ENCODE measurements around the gene PPP2R5B. TPM values are rescaled to one million over a fixed set of nuclear protein-coding genes. Genes with fewer than 3 reads are reported as not detected.
A peak's percentile ranks its signal among the peaks of the same experiment; 100 is the strongest.

Gene PPP2R5B
- total and polyA plus RNA-seq, 9 donors, result 5.6 to 16.9 (median 11.8) TPM

DNA sequence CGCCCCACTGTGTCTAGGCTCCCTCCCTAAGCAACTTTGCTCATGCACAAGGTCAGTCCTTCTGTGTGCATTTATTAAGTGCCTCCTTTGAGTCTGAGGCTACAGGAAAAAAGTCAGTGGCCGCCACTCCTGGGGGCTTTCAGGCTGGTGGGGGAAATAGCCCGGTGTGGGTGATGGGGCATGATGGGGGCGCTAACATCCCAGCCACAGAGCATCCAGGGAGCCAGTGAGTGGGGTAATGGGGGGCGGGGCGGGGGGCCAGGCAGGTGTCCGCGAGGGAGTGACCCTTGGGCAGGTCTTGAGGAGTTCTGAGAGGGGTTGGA, 36.1 kb upstream of the PPP2R5B start:
- H3K27ac ChIP-seq (ENCODE audit: low read length), result no peak overlapping the region
- 58% methylated on average over 7 of the region's 8 CpGs for WGBS (ENCODE audit: insufficient coverage)
- no peaks in the 10 kb centered on the region for H3K27me3 ChIP-seq (ENCODE audit: control insufficient read depth, insufficient read depth, low read length)
- H3K9me3 ChIP-seq (replicated peaks; ENCODE audit: control insufficient read depth, low read depth, low read length), result no peaks in the 10 kb centered on the region
- H3K36me3 ChIP-seq (ENCODE audit: control insufficient read depth, insufficient read depth, low read length), result no peaks in the 10 kb centered on the region
- no peak for DNase-seq
- H3K4me3 ChIP-seq (ENCODE audit: low read length), result no peak overlapping the region
- peaks cover 26% of the 10 kb centered on the region for H3K4me1 ChIP-seq (ENCODE audit: control insufficient read depth, insufficient read depth, low read length)

DNA sequence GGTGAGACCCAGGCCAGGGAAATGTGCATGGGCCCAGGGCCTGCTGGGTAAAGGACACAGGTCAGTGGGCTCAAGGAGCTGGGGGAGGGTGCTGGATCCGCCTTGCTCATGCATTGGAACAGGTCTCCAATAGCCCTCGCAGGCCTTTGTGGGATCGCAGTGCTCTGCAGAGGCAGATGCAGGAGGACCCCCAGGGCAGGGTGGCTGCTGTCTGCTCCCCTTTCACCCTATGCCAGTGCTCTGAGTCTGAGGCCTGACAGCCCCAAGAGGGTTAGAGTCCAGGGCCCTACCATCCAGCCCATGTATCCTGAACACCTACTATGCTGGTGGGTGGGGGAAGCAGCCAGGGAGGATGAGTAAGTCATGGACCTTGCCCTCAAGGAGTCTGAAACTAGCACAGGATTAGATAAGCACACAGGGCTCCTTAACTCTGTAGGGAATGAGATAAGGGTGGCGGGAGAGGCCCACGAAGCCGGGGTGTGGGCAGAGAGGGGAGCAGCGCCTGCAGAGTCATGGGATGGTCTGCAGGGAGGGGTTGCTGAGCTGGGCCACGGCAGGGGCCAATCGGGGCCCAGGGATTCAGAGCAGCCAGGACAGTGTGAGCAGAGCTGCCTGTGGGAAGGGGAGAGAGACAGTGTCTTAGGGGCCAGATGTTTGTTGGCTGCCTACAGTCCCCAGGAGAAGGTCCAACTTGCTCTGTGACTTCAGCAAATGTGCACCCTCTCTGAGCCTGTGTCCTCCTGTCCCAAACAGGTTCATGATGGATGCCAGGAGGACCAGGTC, 35.6 kb upstream of the PPP2R5B start:
- Histone ChIP-seq H3K4me3 (ENCODE audit: low read length) (no peak overlapping the region), H3K9me3 (replicated peaks; ENCODE audit: control insufficient read depth, low read depth, low read length) (no peaks in the 10 kb centered on the region), H3K4me1 (ENCODE audit: control insufficient read depth, insufficient read depth, low read length) (peaks cover 27% of the 10 kb centered on the region), H3K36me3 (ENCODE audit: control insufficient read depth, insufficient read depth, low read length) (no peaks in the 10 kb centered on the region), H3K27me3 (ENCODE audit: control insufficient read depth, insufficient read depth, low read length) (no peaks in the 10 kb centered on the region), H3K27ac (ENCODE audit: low read length) (no peak overlapping the region)
- no peak for DNase-seq
- 70% methylated on average over 9 of the region's 9 CpGs for WGBS (ENCODE audit: insufficient coverage)

DNA sequence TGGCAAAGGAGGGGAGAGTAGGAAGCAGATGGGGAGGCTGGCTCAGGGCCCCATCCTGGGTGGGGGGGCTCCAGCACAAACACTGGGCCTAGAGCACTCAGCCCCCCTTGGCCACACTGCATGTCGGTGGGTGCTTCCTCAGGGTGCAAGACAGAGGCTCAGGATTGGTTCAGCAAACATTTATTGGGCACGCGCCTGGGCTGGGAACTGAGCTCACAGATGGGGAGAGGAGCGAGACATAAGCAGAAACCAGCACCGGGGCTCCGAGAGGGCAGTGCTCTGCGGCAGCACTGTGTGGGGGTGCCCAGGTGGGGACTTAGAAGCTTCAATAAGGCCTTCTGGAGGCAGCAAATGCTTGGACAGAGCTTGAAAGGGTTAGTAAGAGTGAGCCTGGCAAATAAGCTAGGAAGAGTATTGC, 34.0 kb upstream of the PPP2R5B start:
- DNase-seq, result no peak
- H3K9me3 ChIP-seq (replicated peaks; ENCODE audit: control insufficient read depth, low read depth, low read length), result no peaks in the 10 kb centered on the region
- H3K27me3 ChIP-seq (ENCODE audit: control insufficient read depth, insufficient read depth, low read length), result no peaks in the 10 kb centered on the region
- peaks cover 6% of the 10 kb centered on the region for H3K36me3 ChIP-seq (ENCODE audit: control insufficient read depth, insufficient read depth, low read length)
- 80% methylated on average over 7 of the region's 7 CpGs for WGBS (ENCODE audit: insufficient coverage)
- H3K4me1 ChIP-seq (ENCODE audit: control insufficient read depth, insufficient read depth, low read length), result peaks cover 25% of the 10 kb centered on the region
- no peak overlapping the region for H3K27ac ChIP-seq (ENCODE audit: low read length)
- H3K4me3 ChIP-seq (ENCODE audit: low read length), result no peak overlapping the region

- 86% methylated on average over 18 of the region's 25 CpGs for WGBS (ENCODE audit: insufficient coverage)
- H3K27ac ChIP-seq (ENCODE audit: low read length), result no peak overlapping the region
- peaks cover 8% of the 10 kb centered on the region for H3K36me3 ChIP-seq (ENCODE audit: control insufficient read depth, insufficient read depth, low read length)
- H3K4me1 ChIP-seq (ENCODE audit: control insufficient read depth, insufficient read depth, low read length), result peaks cover 25% of the 10 kb centered on the region
- no peak for DNase-seq
- H3K4me3 ChIP-seq (ENCODE audit: low read length), result no peak overlapping the region
- no peaks in the 10 kb centered on the region for H3K9me3 ChIP-seq (replicated peaks; ENCODE audit: control insufficient read depth, low read depth, low read length)
- no peaks in the 10 kb centered on the region for H3K27me3 ChIP-seq (ENCODE audit: control insufficient read depth, insufficient read depth, low read length)
Observed at GRCh38 chr11:64891215-64891848, 33.2 kb upstream of the PPP2R5B start.

GRCh38 chr11:64891880-64892279, 32.6 kb upstream of the PPP2R5B start:
- H3K4me3 ChIP-seq (ENCODE audit: low read length), result no peak overlapping the region
- peaks cover 25% of the 10 kb centered on the region for H3K4me1 ChIP-seq (ENCODE audit: control insufficient read depth, insufficient read depth, low read length)
- no peak overlapping the region for H3K27ac ChIP-seq (ENCODE audit: low read length)

GRCh38 chr11:64892411-64892831, 32.1 kb upstream of the PPP2R5B start:
- Histone ChIP-seq H3K27ac (ENCODE audit: low read length) (no peak overlapping the region), H3K36me3 (ENCODE audit: control insufficient read depth, insufficient read depth, low read length) (peaks cover 18% of the 10 kb centered on the region), H3K27me3 (ENCODE audit: control insufficient read depth, insufficient read depth, low read length) (no peaks in the 10 kb centered on the region), H3K4me1 (ENCODE audit: control insufficient read depth, insufficient read depth, low read length) (peaks cover 25% of the 10 kb centered on the region), H3K4me3 (ENCODE audit: low read length) (no peak overlapping the region), H3K9me3 (replicated peaks; ENCODE audit: control insufficient read depth, low read depth, low read length) (no peaks in the 10 kb centered on the region)
- WGBS (ENCODE audit: insufficient coverage), result 79% methylated on average over 7 of the region's 11 CpGs
- no peak for DNase-seq

More at GRCh38 chr11:64891880-64892279, 32.6 kb upstream of the PPP2R5B start:
- Histone ChIP-seq H3K36me3 (ENCODE audit: control insufficient read depth, insufficient read depth, low read length) (peaks cover 13% of the 10 kb centered on the region), H3K27me3 (ENCODE audit: control insufficient read depth, insufficient read depth, low read length) (no peaks in the 10 kb centered on the region), H3K9me3 (replicated peaks; ENCODE audit: control insufficient read depth, low read depth, low read length) (no peaks in the 10 kb centered on the region)
- WGBS (ENCODE audit: insufficient coverage), result 8% methylated on average over 1 of the region's 5 CpGs
- no peak for DNase-seq

DNA sequence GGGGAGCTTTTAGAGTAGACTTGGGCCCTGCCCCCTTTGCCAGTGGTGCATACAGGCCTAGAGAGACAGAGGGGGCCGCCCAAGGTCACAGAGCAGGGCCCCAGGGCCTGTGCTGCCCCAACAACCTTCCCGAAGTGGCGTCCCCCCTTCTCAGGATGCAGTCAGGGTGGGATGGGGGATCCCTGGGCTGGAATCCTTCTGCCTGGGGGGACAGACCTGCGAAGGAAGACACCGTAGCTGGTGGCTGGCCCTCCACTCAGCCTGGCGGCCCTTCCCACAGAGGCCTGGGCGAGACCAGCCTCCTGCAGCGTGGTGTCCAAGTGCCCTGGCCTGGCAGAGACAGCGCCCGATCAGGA, 31.7 kb upstream of the PPP2R5B start:
- Histone ChIP-seq H3K4me3 (ENCODE audit: low read length) (no peak overlapping the region), H3K36me3 (ENCODE audit: control insufficient read depth, insufficient read depth, low read length) (peaks cover 22% of the 10 kb centered on the region), H3K27ac (ENCODE audit: low read length) (no peak overlapping the region), H3K9me3 (replicated peaks; ENCODE audit: control insufficient read depth, low read depth, low read length) (no peaks in the 10 kb centered on the region), H3K4me1 (ENCODE audit: control insufficient read depth, insufficient read depth, low read length) (peaks cover 23% of the 10 kb centered on the region), H3K27me3 (ENCODE audit: control insufficient read depth, insufficient read depth, low read length) (no peaks in the 10 kb centered on the region)
- WGBS (ENCODE audit: insufficient coverage), result 89% methylated on average over 6 of the region's 10 CpGs
- DNase-seq, result no peak

GRCh38 chr11:64893194-64894069, 31.1 kb upstream of the PPP2R5B start:
- Histone ChIP-seq H3K27me3 (ENCODE audit: control insufficient read depth, insufficient read depth, low read length) (no peaks in the 10 kb centered on the region), H3K4me1 (ENCODE audit: control insufficient read depth, insufficient read depth, low read length) (peaks cover 17% of the 10 kb centered on the region), H3K9me3 (replicated peaks; ENCODE audit: control insufficient read depth, low read depth, low read length) (no peaks in the 10 kb centered on the region), H3K36me3 (ENCODE audit: control insufficient read depth, insufficient read depth, low read length) (peaks cover 28% of the 10 kb centered on the region), H3K27ac (ENCODE audit: low read length) (no peak overlapping the region), H3K4me3 (ENCODE audit: low read length) (no peak overlapping the region)
- 77% methylated on average over 11 of the region's 25 CpGs for WGBS (ENCODE audit: insufficient coverage)
- DNase-seq, result no peak

DNA sequence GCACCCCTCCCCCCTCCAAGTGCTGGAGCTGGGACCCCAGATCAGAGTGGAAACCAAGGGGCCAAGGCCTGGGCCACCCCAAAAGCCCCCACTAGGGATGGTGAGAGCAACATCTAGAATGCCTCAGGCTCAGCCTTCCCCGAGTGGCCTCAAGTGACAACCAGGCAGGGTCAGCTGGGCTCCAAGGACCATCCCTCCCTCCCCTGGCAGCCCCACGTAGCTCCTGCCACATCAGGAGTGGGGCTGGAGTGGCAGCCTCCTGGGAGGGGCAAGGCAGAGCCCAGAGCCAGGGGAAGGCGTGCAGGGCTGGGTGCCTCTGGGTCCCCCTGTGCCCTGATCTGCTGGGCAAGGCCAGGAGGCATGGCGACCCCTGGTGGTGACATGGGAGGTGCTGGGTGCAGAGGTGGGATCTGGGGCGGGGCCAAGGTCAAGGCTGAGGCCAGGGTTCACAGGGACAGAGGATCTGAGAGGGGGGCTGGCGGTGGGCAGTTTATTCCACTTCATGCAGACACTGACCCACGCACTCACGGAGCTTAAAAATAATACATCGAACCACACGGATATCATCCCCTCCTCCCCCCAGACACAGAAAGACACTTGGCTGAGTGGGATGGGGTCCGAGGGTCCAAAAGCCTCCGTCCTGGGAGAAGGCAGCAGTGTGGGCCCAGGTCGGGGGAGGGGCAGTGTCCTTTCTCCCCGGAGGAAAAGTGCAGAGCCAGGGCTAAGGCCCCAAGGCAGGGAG, 30.2 kb upstream of the PPP2R5B start:
- no peaks in the 10 kb centered on the region for H3K9me3 ChIP-seq (replicated peaks; ENCODE audit: control insufficient read depth, low read depth, low read length)
- H3K27ac ChIP-seq (ENCODE audit: low read length), result no peak overlapping the region
- H3K36me3 ChIP-seq (ENCODE audit: control insufficient read depth, insufficient read depth, low read length), result peaks cover 34% of the 10 kb centered on the region
- no peaks in the 10 kb centered on the region for H3K27me3 ChIP-seq (ENCODE audit: control insufficient read depth, insufficient read depth, low read length)
- WGBS (ENCODE audit: insufficient coverage), result 27% methylated on average over 6 of the region's 14 CpGs
- H3K4me1 ChIP-seq (ENCODE audit: control insufficient read depth, insufficient read depth, low read length), result peaks cover 15% of the 10 kb centered on the region
- H3K4me3 ChIP-seq (ENCODE audit: low read length), result no peak overlapping the region
- DNase-seq, result peak; percentile 74
